DOHH2 (cell line): ENCODE results near the gene KLK8.

Source experiments
- EZH2phosphoT487 ChIP-seq: fragments of 200-600 bp; sonication (generic); IDR thresholded peaks from 2 replicates; pipeline ENCODE4 v1.6.1; 2017; ENCODE audit warnings: borderline replicate concordance, mild to moderate bottlenecking, antibody characterized with exemption, low read length, moderate library complexity, mixed read lengths
- TF ChIP-seq, protein P1 (sequence below): fragments of 200-600 bp; sonication (generic); IDR thresholded peaks from one replicate; pipeline ENCODE4 v1.5.1; 2014; ENCODE audit warnings: antibody characterized with exemption, mild to moderate bottlenecking, low read depth, low read length; ENCODE audit not compliant: poor library complexity, severe bottlenecking

GRCh38 chr19:50983625-50984292, 17.6 kb downstream of the KLK8 start, which contains the start of gene KLK7:
- TF ChIP-seq, protein P1, sequence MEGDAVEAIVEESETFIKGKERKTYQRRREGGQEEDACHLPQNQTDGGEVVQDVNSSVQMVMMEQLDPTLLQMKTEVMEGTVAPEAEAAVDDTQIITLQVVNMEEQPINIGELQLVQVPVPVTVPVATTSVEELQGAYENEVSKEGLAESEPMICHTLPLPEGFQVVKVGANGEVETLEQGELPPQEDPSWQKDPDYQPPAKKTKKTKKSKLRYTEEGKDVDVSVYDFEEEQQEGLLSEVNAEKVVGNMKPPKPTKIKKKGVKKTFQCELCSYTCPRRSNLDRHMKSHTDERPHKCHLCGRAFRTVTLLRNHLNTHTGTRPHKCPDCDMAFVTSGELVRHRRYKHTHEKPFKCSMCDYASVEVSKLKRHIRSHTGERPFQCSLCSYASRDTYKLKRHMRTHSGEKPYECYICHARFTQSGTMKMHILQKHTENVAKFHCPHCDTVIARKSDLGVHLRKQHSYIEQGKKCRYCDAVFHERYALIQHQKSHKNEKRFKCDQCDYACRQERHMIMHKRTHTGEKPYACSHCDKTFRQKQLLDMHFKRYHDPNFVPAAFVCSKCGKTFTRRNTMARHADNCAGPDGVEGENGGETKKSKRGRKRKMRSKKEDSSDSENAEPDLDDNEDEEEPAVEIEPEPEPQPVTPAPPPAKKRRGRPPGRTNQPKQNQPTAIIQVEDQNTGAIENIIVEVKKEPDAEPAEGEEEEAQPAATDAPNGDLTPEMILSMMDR: no peak
- TF ChIP-seq EZH2phosphoT487: no peak
